ENCODE data around the gene ROGDI.

DNA sequence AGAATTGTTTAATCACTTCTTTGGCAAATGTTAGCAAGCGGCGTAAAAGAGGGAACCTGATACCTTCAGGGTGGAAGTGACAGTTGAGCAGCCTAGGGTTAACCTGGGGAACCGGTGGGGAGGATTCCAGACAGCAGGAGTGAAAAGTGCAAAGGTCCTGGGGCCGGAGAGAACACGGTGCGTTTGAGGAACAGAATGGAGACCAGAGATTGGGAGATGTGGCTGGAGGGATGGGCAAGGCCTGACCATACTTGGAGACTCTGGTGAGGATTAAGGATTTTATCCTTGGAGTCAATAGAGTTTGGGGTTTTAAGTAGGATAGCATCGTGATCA lies 33.2 kb downstream of the ROGDI start:
- TF ChIP-seq, protein P1, sequence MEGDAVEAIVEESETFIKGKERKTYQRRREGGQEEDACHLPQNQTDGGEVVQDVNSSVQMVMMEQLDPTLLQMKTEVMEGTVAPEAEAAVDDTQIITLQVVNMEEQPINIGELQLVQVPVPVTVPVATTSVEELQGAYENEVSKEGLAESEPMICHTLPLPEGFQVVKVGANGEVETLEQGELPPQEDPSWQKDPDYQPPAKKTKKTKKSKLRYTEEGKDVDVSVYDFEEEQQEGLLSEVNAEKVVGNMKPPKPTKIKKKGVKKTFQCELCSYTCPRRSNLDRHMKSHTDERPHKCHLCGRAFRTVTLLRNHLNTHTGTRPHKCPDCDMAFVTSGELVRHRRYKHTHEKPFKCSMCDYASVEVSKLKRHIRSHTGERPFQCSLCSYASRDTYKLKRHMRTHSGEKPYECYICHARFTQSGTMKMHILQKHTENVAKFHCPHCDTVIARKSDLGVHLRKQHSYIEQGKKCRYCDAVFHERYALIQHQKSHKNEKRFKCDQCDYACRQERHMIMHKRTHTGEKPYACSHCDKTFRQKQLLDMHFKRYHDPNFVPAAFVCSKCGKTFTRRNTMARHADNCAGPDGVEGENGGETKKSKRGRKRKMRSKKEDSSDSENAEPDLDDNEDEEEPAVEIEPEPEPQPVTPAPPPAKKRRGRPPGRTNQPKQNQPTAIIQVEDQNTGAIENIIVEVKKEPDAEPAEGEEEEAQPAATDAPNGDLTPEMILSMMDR (tag by site-specific recombination; IDR thresholded peaks at IDR 0.05), result no peak
- TF ChIP-seq SALL2 (tag by site-specific recombination; IDR thresholded peaks at IDR 0.05; ENCODE audit: borderline replicate concordance) (no peak), ZBTB7A (tag by site-specific recombination; IDR thresholded peaks at IDR 0.05; ENCODE audit: low read depth) (no peak), ZNF174 (tag by site-specific recombination; IDR thresholded peaks at IDR 0.05) (no peak), ZNF274 (IDR thresholded peaks at IDR 0.05; ENCODE audit: low read length) (no peak), ZNF274 (tag by site-specific recombination; IDR thresholded peaks at IDR 0.05; ENCODE audit: borderline replicate concordance) (no peak)
- TF ChIP-seq, protein P2, sequence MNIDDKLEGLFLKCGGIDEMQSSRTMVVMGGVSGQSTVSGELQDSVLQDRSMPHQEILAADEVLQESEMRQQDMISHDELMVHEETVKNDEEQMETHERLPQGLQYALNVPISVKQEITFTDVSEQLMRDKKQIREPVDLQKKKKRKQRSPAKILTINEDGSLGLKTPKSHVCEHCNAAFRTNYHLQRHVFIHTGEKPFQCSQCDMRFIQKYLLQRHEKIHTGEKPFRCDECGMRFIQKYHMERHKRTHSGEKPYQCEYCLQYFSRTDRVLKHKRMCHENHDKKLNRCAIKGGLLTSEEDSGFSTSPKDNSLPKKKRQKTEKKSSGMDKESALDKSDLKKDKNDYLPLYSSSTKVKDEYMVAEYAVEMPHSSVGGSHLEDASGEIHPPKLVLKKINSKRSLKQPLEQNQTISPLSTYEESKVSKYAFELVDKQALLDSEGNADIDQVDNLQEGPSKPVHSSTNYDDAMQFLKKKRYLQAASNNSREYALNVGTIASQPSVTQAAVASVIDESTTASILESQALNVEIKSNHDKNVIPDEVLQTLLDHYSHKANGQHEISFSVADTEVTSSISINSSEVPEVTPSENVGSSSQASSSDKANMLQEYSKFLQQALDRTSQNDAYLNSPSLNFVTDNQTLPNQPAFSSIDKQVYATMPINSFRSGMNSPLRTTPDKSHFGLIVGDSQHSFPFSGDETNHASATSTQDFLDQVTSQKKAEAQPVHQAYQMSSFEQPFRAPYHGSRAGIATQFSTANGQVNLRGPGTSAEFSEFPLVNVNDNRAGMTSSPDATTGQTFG (tag by site-specific recombination; IDR thresholded peaks at IDR 0.05; ENCODE audit: borderline replicate concordance), result no peak
- TF ChIP-seq, protein P3, sequence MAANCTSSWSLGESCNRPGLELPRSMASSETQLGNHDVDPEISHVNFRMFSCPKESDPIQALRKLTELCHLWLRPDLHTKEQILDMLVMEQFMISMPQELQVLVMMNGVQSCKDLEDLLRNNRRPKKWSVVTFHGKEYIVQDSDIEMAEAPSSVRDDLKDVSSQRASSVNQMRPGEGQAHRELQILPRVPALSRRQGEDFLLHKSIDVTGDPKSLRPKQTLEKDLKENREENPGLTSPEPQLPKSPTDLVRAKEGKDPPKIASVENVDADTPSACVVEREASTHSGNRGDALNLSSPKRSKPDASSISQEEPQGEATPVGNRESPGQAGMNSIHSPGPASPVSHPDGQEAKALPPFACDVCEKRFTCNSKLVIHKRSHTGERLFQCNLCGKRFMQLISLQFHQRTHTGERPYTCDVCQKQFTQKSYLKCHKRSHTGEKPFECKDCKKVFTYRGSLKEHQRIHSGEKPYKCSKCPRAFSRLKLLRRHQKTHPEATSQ (tag by site-specific recombination; IDR thresholded peaks at IDR 0.05), result no peak
- TF ChIP-seq, protein P4, sequence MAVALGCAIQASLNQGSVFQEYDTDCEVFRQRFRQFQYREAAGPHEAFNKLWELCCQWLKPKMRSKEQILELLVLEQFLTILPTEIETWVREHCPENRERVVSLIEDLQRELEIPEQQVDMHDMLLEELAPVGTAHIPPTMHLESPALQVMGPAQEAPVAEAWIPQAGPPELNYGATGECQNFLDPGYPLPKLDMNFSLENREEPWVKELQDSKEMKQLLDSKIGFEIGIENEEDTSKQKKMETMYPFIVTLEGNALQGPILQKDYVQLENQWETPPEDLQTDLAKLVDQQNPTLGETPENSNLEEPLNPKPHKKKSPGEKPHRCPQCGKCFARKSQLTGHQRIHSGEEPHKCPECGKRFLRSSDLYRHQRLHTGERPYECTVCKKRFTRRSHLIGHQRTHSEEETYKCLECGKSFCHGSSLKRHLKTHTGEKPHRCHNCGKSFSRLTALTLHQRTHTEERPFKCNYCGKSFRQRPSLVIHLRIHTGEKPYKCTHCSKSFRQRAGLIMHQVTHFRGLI (tag by site-specific recombination; IDR thresholded peaks at IDR 0.05), result no peak

All from HEK293 (cell line).